OCI-LY1 (cell line): ENCODE measurements around the gene OTOP3.

Source experiments
- CTCF ChIP-seq: fragments of 200-600 bp; sonication (generic), shearing (Covaris generic); IDR thresholded peaks from 2 replicates; pipeline ENCODE4 v1.5.1; 2017; ENCODE audit warnings: mild to moderate bottlenecking, antibody characterized with exemption, low read length, moderate library complexity, mixed read lengths
- EZH2 ChIP-seq: fragments of 200-600 bp; sonication (generic), shearing (Covaris generic); IDR thresholded peaks from 2 replicates; pipeline ENCODE4 v1.8.0; 2017; ENCODE audit warnings: borderline replicate concordance, mixed run types, mild to moderate bottlenecking, antibody characterized with exemption, low read length, moderate library complexity, mixed read lengths

- TF ChIP-seq CTCF (no peak), EZH2 (no peak)
Observed at GRCh38 chr17:74892013-74892841, 43.5 kb upstream of the OTOP3 start.
